Nephron progenitor cell (in vitro differentiated cells): ENCODE data around the gene STARD7.
A peak's percentile ranks its signal among the peaks of the same experiment; 100 is the strongest.

Source experiments
- DNase-seq: peaks from one replicate; pipeline ENCODE4 v3.0.0; 2021
- H3K27ac Mint-ChIP-seq: 2 replicates; pipeline ENCODE4 v1.8.0; 2021; ENCODE audit warnings: mild to moderate bottlenecking, moderate library complexity, mixed read lengths
- H3K27me3 Mint-ChIP-seq: 2 replicates; pipeline ENCODE4 v1.8.0; 2021; ENCODE audit warnings: mild to moderate bottlenecking, low read depth, mixed read lengths; ENCODE audit not compliant: poor library complexity
- H3K36me3 Mint-ChIP-seq: 2 replicates; pipeline ENCODE4 v1.8.0; 2021; ENCODE audit warnings: low read depth, mixed read lengths
- H3K4me1 Mint-ChIP-seq: 2 replicates; pipeline ENCODE4 v1.8.0; 2021; ENCODE audit warnings: mixed read lengths
- H3K4me3 Mint-ChIP-seq: 2 replicates; pipeline ENCODE4 v1.8.0; 2021; ENCODE audit warnings: mild to moderate bottlenecking, moderate library complexity, mixed read lengths
- H3K9me3 Mint-ChIP-seq: 2 replicates; pipeline ENCODE4 v1.8.0; 2021; ENCODE audit warnings: mild to moderate bottlenecking, moderate library complexity, mixed read lengths
- TF ChIP-seq, protein P1 (sequence below): fragments of 200-600 bp; sonication (generic); IDR thresholded peaks from 2 replicates; pipeline ENCODE4 v1.5.0; 2021; ENCODE audit warnings: antibody characterized with exemption

STARD7 gene

GRCh38 chr2:96139181-96139758, 69.4 kb downstream of the STARD7 start:
- H3K27me3 Mint-ChIP-seq, result peaks cover 50% of the 10 kb centered on the region
- no peaks in the 10 kb centered on the region for H3K9me3 Mint-ChIP-seq
- H3K4me3 Mint-ChIP-seq, result no peak overlapping the region
- H3K27ac Mint-ChIP-seq, result no peak overlapping the region
- TF ChIP-seq, protein P1, sequence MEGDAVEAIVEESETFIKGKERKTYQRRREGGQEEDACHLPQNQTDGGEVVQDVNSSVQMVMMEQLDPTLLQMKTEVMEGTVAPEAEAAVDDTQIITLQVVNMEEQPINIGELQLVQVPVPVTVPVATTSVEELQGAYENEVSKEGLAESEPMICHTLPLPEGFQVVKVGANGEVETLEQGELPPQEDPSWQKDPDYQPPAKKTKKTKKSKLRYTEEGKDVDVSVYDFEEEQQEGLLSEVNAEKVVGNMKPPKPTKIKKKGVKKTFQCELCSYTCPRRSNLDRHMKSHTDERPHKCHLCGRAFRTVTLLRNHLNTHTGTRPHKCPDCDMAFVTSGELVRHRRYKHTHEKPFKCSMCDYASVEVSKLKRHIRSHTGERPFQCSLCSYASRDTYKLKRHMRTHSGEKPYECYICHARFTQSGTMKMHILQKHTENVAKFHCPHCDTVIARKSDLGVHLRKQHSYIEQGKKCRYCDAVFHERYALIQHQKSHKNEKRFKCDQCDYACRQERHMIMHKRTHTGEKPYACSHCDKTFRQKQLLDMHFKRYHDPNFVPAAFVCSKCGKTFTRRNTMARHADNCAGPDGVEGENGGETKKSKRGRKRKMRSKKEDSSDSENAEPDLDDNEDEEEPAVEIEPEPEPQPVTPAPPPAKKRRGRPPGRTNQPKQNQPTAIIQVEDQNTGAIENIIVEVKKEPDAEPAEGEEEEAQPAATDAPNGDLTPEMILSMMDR, result no peak
- H3K4me1 Mint-ChIP-seq, result peaks cover 3% of the 10 kb centered on the region
- DNase-seq, result no peak
- H3K36me3 Mint-ChIP-seq, result no peaks in the 10 kb centered on the region

GRCh38 chr2:96138179-96139145, 70.2 kb downstream of the STARD7 start, which contains the start of gene ASTL:
Gene ASTL (minus strand): TSS chr2:96138502. CDS start chr2:96138436, 66 bp downstream.
- DNase-seq, result peak; percentile 50
- TF ChIP-seq, protein P1, result peak; percentile 44
- H3K4me1 Mint-ChIP-seq, result no peaks in the 10 kb centered on the region
- no peak within 1 kb of the TSS for H3K4me3 Mint-ChIP-seq
- H3K27ac Mint-ChIP-seq, result no peak within 1 kb of the TSS
- no peaks in the 10 kb centered on the region for H3K36me3 Mint-ChIP-seq
- peaks cover 51% of the 10 kb centered on the region for H3K27me3 Mint-ChIP-seq
- no peaks in the 10 kb centered on the region for H3K9me3 Mint-ChIP-seq

GRCh38 chr2:96137321-96138178, 71.1 kb downstream of the STARD7 start:
- Mint-ChIP-seq H3K36me3 (no peaks in the 10 kb centered on the region), H3K9me3 (no peaks in the 10 kb centered on the region), H3K4me3 (no peak overlapping the region), H3K4me1 (no peaks in the 10 kb centered on the region), H3K27me3 (peaks cover 51% of the 10 kb centered on the region), H3K27ac (no peak overlapping the region)
- TF ChIP-seq, protein P1, result no peak
- no peak for DNase-seq

DNA sequence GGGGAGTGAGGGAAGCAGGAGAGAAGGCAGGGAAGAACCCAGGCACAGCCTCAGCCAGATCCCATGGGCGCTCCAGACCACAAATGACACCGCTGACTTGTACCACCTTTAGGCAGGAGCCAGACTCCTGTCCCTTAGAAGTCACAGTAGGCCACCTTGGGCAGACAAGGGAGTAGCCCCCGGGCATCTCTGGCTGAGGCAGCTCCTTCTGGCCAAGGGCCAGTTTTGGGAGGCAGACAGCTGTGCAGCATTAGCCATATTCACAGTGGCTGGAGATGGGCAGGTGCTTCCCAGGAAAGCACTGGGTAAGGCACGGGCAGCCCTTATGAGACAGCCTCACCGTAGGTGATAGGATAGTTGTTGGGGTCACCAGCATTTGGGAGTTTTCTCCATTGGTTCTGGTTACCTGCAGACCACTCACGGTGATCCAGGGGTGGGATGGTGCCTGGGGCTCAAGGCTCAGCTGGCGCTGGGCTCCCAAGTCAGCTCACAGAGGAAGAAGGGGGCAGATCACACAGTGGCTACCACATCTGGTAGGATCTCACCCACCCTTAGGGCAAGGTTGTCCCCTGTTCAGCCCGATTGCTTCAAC, 72.4 kb downstream of the STARD7 start:
- Mint-ChIP-seq H3K27me3 (peaks cover 47% of the 10 kb centered on the region), H3K9me3 (no peaks in the 10 kb centered on the region), H3K4me3 (no peak overlapping the region), H3K36me3 (no peaks in the 10 kb centered on the region), H3K4me1 (no peaks in the 10 kb centered on the region), H3K27ac (no peak overlapping the region)
- TF ChIP-seq, protein P1, result no peak
- DNase-seq, result no peak

DNA sequence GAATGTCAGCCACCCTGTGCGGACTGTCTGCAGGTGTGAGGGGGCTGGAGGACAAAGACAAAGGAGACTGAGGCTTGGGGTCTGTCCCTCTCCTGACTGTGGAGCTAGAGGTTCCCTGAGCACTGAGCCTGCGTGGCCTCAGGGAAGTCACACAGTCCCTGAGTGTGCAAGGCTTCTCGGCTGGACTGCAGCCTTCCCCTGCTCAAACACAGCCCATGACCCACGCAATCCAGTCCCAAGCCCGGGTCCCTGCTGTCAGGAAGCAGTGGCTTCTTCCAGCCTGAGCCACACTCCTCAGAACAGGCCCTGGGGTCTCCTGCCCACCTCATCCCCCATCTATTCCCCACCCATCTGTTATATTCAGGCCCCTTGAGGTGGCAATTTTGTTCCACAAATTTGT, 73.0 kb downstream of the STARD7 start:
- no peaks in the 10 kb centered on the region for H3K4me1 Mint-ChIP-seq
- TF ChIP-seq, protein P1, result no peak
- no peak overlapping the region for H3K4me3 Mint-ChIP-seq
- no peak for DNase-seq
- no peak overlapping the region for H3K27ac Mint-ChIP-seq
- no peaks in the 10 kb centered on the region for H3K36me3 Mint-ChIP-seq
- H3K9me3 Mint-ChIP-seq, result no peaks in the 10 kb centered on the region
- peaks cover 49% of the 10 kb centered on the region for H3K27me3 Mint-ChIP-seq
